ENCODE data around the gene NOXRED1. TPM values are rescaled to one million over a fixed set of nuclear protein-coding genes. Genes with fewer than 3 reads are reported as not detected.
"Not testable (repeated sequence)": the region's sequence is repeated elsewhere in the genome, so short reads cannot be mapped to it uniquely, and the experiment has no call there.

NOXRED1 gene
- total RNA-seq, 1 experiment from 2014 or later, result 0.20 TPM

- DNase-seq (ENCODE audit: low spot score) (no peak), ATAC-seq (no peak)
- peaks cover 13% of the 10 kb centered on the region for H3K4me1 Mint-ChIP-seq
- H3K36me3 Mint-ChIP-seq, result peaks cover 46% of the 10 kb centered on the region
- TF ChIP-seq ZMAT4 (CRISPR knock-in tag; IDR thresholded peaks at IDR 0.05) (no peak), ZNF317 (CRISPR knock-in tag; IDR thresholded peaks at IDR 0.05; ENCODE audit: borderline replicate concordance, low read depth) (no peak), EMX1 (CRISPR knock-in tag; IDR thresholded peaks at IDR 0.05) (no peak), ZNF232 (CRISPR knock-in tag; IDR thresholded peaks at IDR 0.05) (no peak), ESRRA (CRISPR knock-in tag; IDR thresholded peaks at IDR 0.05; ENCODE audit: borderline replicate concordance) (no peak), NFYB (CRISPR knock-in tag; conservative IDR thresholded peaks at IDR 0.05; ENCODE audit: low read depth) (no peak), ATF2 (CRISPR knock-in tag; IDR thresholded peaks at IDR 0.05; ENCODE audit: borderline replicate concordance, low read depth) (no peak), IRF1 (CRISPR knock-in tag; IDR thresholded peaks at IDR 0.05) (no peak), ZNF423 (CRISPR knock-in tag; IDR thresholded peaks at IDR 0.05) (no peak), CBFB (CRISPR knock-in tag; IDR thresholded peaks at IDR 0.05; ENCODE audit: low read depth) (no peak), GABPB1 (CRISPR knock-in tag; IDR thresholded peaks at IDR 0.05) (no peak), TEAD1 (CRISPR knock-in tag; IDR thresholded peaks at IDR 0.05) (no peak)
- no peak overlapping the region for H3K27ac Mint-ChIP-seq
- H3K9me3 Mint-ChIP-seq, result peaks cover 28% of the 10 kb centered on the region
- ChIA-PET POLR2A (interaction anchor here (0.5 kb wide), 1 partner anchor 624 kb away, joined by 3 read pairs; no protein-coding TSS in a partner anchor), CTCF (no interaction called here)
- H3K27me3 Mint-ChIP-seq (ENCODE audit: low read depth), result no peaks in the 10 kb centered on the region
- no peak overlapping the region for H3K4me3 Mint-ChIP-seq
Measured at GRCh38 chr14:77421201-77421600, 2.1 kb downstream of the NOXRED1 start.

GRCh38 chr14:77416836-77417235 lies 6.5 kb downstream of the NOXRED1 start:
- Mint-ChIP-seq H3K9me3 (peaks cover 28% of the 10 kb centered on the region), H3K36me3 (peaks cover 22% of the 10 kb centered on the region), H3K4me3 (no peak overlapping the region), H3K27me3 (ENCODE audit: low read depth) (no peaks in the 10 kb centered on the region), H3K4me1 (no peaks in the 10 kb centered on the region), H3K27ac (no peak overlapping the region)
- ATAC-seq, result no peak
- no peak for DNase-seq (ENCODE audit: low spot score)
- TF ChIP-seq ZNF396 (CRISPR knock-in tag; IDR thresholded peaks at IDR 0.05; ENCODE audit: borderline replicate concordance) (no peak), GRHL2 (CRISPR knock-in tag; IDR thresholded peaks at IDR 0.05; ENCODE audit: insufficient replicate concordance, severe bottlenecking) (no peak), CREB1 (CRISPR knock-in tag; IDR thresholded peaks at IDR 0.05) (no peak), ZMAT4 (CRISPR knock-in tag; IDR thresholded peaks at IDR 0.05) (no peak), SP1 (CRISPR knock-in tag; conservative IDR thresholded peaks at IDR 0.05) (no peak)
- ChIA-PET CTCF (no interaction called here), POLR2A (no interaction called here)

GRCh38 chr14:77416098-77416497 lies 7.2 kb downstream of the NOXRED1 start:
- H3K4me1 Mint-ChIP-seq; POLR2A ChIA-PET; ATAC-seq; H3K27me3 Mint-ChIP-seq (ENCODE audit: low read depth); H3K4me3 Mint-ChIP-seq; H3K27ac Mint-ChIP-seq; DNase-seq (ENCODE audit: low spot score): not testable (repeated sequence)
- CTCF ChIA-PET, result interaction anchor here (1.5 kb wide), 1 partner anchor 9 kb away, joined by 6 read pairs; no protein-coding TSS in a partner anchor
- peaks cover 20% of the 10 kb centered on the region for H3K36me3 Mint-ChIP-seq
- peaks cover 28% of the 10 kb centered on the region for H3K9me3 Mint-ChIP-seq

GRCh38 chr14:77415403-77416030 lies 7.8 kb downstream of the NOXRED1 start:
- Mint-ChIP-seq H3K36me3 (peaks cover 20% of the 10 kb centered on the region), H3K9me3 (peaks cover 28% of the 10 kb centered on the region)
- DNase-seq (ENCODE audit: low spot score); ATAC-seq; POLR2A ChIA-PET; H3K27me3 Mint-ChIP-seq (ENCODE audit: low read depth); H3K27ac Mint-ChIP-seq; H3K4me1 Mint-ChIP-seq; H3K4me3 Mint-ChIP-seq: not testable (repeated sequence)
- CTCF ChIA-PET, result interaction anchor here (1.5 kb wide), 1 partner anchor 9 kb away, joined by 6 read pairs; no protein-coding TSS in a partner anchor
